HepG2 (cell line): ENCODE results near the gene NGRN. TPM values are rescaled to one million over a fixed set of nuclear protein-coding genes. Genes with fewer than 3 reads are reported as not detected.

Experiments used
- AKNA ChIP-seq: sonication (generic); formaldehyde crosslinking; IDR thresholded peaks from 2 replicates; pipeline ENCODE4 v1.4.0; 2020; ENCODE audit warnings: missing genetic modification reagents, borderline replicate concordance
- FOXK2 ChIP-seq: fragments of 450-650 bp; IDR thresholded peaks from 2 replicates; pipeline ENCODE4 v1.6.1; 2016
- GLI4 ChIP-seq: sonication (generic); formaldehyde crosslinking; IDR thresholded peaks from 2 replicates; pipeline ENCODE4 v1.5.1; 2020; ENCODE audit warnings: missing genetic modification reagents, mild to moderate bottlenecking, moderate library complexity, borderline replicate concordance
- MEF2D ChIP-seq: sonication (generic); formaldehyde crosslinking; IDR thresholded peaks from 2 replicates; pipeline ENCODE4 v1.5.1; 2020; ENCODE audit warnings: mild to moderate bottlenecking, missing genetic modification reagents
- ZNF556 ChIP-seq: sonication (generic); formaldehyde crosslinking; IDR thresholded peaks from 2 replicates; pipeline ENCODE4 v1.4.0; 2020; ENCODE audit warnings: mild to moderate bottlenecking, missing genetic modification reagents, borderline replicate concordance
- ZNF7 ChIP-seq: IDR thresholded peaks from 2 replicates; pipeline ENCODE4 v1.6.1; 2016; ENCODE audit warnings: missing biosample characterization, missing genetic modification reagents
- ZNF749 ChIP-seq: sonication (generic); formaldehyde crosslinking; IDR thresholded peaks from 2 replicates; pipeline ENCODE4 v1.8.0; 2022; ENCODE audit warnings: mild to moderate bottlenecking, missing genetic modification reagents, moderate library complexity, borderline replicate concordance
- ZSCAN22 ChIP-seq: sonication (generic); formaldehyde crosslinking; IDR thresholded peaks from 2 replicates; pipeline ENCODE4 v1.4.0; 2020; ENCODE audit warnings: mild to moderate bottlenecking, missing genetic modification reagents
- polyA plus RNA-seq, 8 experiments: library from polyadenylated mRNA; depleted of rRNA in 3 of 8; stranded (reverse) in 7 of 8; unstranded in 1 of 8; fragments of >200 nt; fragmentation: Illumina TruSeq in 4 of 8; extraction: Trizol in 4 of 8; gene quantifications; 2 replicates each; pipeline versions ENCODE4 v1.2.1 to v1.2.3, GENCODE V29; 2011 to 2016; ENCODE audit warnings: low read depth in 4 of 8, missing spikeins in 1 of 8, mixed read lengths in 1 of 8; ENCODE audit not compliant: insufficient read depth in 1 of 8
- total RNA-seq, 5 experiments: library from RNA; depleted of rRNA; stranded (reverse); fragments of >200 nt; fragmentation: Illumina TruSeq; extraction: Trizol; gene quantifications; 2 replicates each; pipeline ENCODE4 v1.2.3, GENCODE V29; 2016; ENCODE audit warnings: low read depth in 1 of 5
- TF ChIP-seq, protein P1 (sequence below): sonication (generic); formaldehyde crosslinking; IDR thresholded peaks from 2 replicates; pipeline ENCODE4 v1.5.0; 2020; ENCODE audit warnings: mild to moderate bottlenecking, missing genetic modification reagents
- TF ChIP-seq, protein P2 (sequence below): sonication (generic); formaldehyde crosslinking; IDR thresholded peaks from 2 replicates; pipeline ENCODE4 v1.4.0; 2020; ENCODE audit warnings: missing genetic modification reagents, borderline replicate concordance
- TF ChIP-seq, protein P3 (sequence below): sonication (generic); formaldehyde crosslinking; IDR thresholded peaks from 2 replicates; pipeline ENCODE4 v1.8.1; 2022; ENCODE audit warnings: mild to moderate bottlenecking, missing genetic modification reagents
- TF ChIP-seq, protein P4 (sequence below): sonication (generic); formaldehyde crosslinking; IDR thresholded peaks from 2 replicates; pipeline ENCODE4 v1.4.0; 2020; ENCODE audit warnings: missing genetic modification reagents, mild to moderate bottlenecking, borderline replicate concordance

NGRN gene
- total and polyA plus RNA-seq, 2 of the 13 experiments (the other 11 are each of a cell fraction or from before 2014, with no cell fraction given): 39.8 to 63.7 TPM

DNA sequence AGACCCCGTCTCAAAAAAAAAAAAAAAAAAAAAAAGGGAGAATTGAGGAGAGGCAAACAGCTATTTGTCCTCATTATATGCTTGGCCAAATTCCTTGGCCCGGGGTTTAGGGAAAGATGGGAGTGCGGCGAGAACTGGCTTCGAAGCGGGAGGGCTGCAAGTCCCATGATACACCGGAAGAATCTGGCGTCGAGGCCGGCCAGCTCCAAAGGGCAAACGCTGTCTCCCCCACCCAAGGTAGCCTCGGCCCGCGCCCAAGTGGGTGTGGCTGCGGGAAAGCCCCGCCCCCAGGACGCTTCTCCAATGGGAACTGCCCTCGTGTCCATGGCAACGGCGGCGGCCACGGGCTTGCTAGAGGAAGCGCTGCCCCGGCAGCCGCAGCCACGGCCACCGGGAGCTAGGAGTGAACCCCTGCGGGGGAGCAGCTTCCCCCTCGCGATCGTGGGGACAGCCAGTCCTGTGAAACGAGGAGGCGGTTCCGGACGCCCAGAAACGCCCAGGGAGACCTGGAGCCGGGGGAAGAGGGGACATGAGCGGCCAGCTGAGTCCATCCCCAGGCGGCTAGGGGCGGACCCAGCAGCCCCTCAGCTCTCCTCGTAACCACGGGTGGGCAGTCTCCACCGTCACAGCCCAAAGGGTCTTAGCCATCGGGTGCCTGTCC, 16.1 kb upstream of the NGRN start, which contains the start of gene TTLL13 (continued):
- TF ChIP-seq ZSCAN22 (CRISPR knock-in tag) (no peak), ZNF749 (peak; percentile 77; the same call in 1 of the 2 replicates), MEF2D (peak; percentile 23; the same call in 1 of the 2 replicates), AKNA (CRISPR knock-in tag) (no peak), ZNF7 (no peak), ZNF556 (CRISPR knock-in tag) (no peak), FOXK2 (no peak), GLI4 (no peak; the same call in 1 of the 2 replicates)
- TF ChIP-seq, protein P1, sequence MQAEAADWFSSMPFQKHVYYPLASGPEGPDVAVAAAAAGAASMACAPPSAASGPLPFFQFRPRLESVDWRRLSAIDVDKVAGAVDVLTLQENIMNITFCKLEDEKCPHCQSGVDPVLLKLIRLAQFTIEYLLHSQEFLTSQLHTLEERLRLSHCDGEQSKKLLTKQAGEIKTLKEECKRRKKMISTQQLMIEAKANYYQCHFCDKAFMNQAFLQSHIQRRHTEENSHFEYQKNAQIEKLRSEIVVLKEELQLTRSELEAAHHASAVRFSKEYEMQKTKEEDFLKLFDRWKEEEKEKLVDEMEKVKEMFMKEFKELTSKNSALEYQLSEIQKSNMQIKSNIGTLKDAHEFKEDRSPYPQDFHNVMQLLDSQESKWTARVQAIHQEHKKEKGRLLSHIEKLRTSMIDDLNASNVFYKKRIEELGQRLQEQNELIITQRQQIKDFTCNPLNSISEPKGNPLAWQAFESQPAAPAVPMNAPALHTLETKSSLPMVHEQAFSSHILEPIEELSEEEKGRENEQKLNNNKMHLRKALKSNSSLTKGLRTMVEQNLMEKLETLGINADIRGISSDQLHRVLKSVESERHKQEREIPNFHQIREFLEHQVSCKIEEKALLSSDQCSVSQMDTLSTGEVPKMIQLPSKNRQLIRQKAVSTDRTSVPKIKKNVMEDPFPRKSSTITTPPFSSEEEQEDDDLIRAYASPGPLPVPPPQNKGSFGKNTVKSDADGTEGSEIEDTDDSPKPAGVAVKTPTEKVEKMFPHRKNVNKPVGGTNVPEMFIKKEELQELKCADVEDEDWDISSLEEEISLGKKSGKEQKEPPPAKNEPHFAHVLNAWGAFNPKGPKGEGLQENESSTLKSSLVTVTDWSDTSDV (CRISPR knock-in tag): no peak
- TF ChIP-seq, protein P2, sequence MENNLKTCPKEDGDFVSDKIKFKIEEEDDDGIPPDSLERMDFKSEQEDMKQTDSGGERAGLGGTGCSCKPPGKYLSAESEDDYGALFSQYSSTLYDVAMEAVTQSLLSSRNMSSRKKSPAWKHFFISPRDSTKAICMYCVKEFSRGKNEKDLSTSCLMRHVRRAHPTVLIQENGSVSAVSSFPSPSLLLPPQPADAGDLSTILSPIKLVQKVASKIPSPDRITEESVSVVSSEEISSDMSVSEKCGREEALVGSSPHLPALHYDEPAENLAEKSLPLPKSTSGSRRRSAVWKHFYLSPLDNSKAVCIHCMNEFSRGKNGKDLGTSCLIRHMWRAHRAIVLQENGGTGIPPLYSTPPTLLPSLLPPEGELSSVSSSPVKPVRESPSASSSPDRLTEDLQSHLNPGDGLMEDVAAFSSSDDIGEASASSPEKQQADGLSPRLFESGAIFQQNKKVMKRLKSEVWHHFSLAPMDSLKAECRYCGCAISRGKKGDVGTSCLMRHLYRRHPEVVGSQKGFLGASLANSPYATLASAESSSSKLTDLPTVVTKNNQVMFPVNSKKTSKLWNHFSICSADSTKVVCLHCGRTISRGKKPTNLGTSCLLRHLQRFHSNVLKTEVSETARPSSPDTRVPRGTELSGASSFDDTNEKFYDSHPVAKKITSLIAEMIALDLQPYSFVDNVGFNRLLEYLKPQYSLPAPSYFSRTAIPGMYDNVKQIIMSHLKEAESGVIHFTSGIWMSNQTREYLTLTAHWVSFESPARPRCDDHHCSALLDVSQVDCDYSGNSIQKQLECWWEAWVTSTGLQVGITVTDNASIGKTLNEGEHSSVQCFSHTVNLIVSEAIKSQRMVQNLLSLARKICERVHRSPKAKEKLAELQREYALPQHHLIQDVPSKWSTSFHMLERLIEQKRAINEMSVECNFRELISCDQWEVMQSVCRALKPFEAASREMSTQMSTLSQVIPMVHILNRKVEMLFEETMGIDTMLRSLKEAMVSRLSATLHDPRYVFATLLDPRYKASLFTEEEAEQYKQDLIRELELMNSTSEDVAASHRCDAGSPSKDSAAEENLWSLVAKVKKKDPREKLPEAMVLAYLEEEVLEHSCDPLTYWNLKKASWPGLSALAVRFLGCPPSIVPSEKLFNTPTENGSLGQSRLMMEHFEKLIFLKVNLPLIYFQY (CRISPR knock-in tag): no peak
- TF ChIP-seq, protein P3, sequence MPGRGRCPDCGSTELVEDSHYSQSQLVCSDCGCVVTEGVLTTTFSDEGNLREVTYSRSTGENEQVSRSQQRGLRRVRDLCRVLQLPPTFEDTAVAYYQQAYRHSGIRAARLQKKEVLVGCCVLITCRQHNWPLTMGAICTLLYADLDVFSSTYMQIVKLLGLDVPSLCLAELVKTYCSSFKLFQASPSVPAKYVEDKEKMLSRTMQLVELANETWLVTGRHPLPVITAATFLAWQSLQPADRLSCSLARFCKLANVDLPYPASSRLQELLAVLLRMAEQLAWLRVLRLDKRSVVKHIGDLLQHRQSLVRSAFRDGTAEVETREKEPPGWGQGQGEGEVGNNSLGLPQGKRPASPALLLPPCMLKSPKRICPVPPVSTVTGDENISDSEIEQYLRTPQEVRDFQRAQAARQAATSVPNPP (CRISPR knock-in tag): no peak
- TF ChIP-seq, protein P4, sequence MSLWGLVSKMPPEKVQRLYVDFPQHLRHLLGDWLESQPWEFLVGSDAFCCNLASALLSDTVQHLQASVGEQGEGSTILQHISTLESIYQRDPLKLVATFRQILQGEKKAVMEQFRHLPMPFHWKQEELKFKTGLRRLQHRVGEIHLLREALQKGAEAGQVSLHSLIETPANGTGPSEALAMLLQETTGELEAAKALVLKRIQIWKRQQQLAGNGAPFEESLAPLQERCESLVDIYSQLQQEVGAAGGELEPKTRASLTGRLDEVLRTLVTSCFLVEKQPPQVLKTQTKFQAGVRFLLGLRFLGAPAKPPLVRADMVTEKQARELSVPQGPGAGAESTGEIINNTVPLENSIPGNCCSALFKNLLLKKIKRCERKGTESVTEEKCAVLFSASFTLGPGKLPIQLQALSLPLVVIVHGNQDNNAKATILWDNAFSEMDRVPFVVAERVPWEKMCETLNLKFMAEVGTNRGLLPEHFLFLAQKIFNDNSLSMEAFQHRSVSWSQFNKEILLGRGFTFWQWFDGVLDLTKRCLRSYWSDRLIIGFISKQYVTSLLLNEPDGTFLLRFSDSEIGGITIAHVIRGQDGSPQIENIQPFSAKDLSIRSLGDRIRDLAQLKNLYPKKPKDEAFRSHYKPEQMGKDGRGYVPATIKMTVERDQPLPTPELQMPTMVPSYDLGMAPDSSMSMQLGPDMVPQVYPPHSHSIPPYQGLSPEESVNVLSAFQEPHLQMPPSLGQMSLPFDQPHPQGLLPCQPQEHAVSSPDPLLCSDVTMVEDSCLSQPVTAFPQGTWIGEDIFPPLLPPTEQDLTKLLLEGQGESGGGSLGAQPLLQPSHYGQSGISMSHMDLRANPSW: no peak
